Activated CD8-positive, alpha-beta T cell treated with anti-CD3 and anti-CD28 coated beads for 36 hours (primary cell): ENCODE data around the gene NSD2. TPM values are rescaled to one million over a fixed set of nuclear protein-coding genes. Genes with fewer than 3 reads are reported as not detected.

Experiments
- ATAC-seq: fragments of 200-7000 bp; cut with Tn5 transposase; one replicate; pipeline ENCODE4 v1.10.0; 2021; ENCODE audit warnings: mild to moderate bottlenecking, moderate library complexity
- CTCF ChIA-PET: fragments of 350-600 bp; sonication (Branson Sonifier 250); formaldehyde crosslinking; loops from one replicate; lab custom pipeline; 2021; ENCODE audit warnings: antibody characterized with exemption; lab: Charles Lee
- POLR2A ChIA-PET: fragments of 350-600 bp; sonication (Branson Sonifier 250); formaldehyde crosslinking; loops from one replicate; lab custom pipeline; 2021; ENCODE audit warnings: antibody characterized with exemption; lab: Charles Lee
- DNase-seq: peaks from one replicate; pipeline ENCODE4 v3.0.0-alpha.2; 2020
- H3K27ac Mint-ChIP-seq: one replicate; pipeline ENCODE4 v1.8.0; 2021; ENCODE audit warnings: mild to moderate bottlenecking, mixed read lengths
- H3K27me3 Mint-ChIP-seq: one replicate; pipeline ENCODE4 v1.8.0; 2021; ENCODE audit warnings: mixed read lengths
- H3K36me3 Mint-ChIP-seq: one replicate; pipeline ENCODE4 v1.8.0; 2021; ENCODE audit warnings: low read depth, mixed read lengths
- H3K4me1 Mint-ChIP-seq: one replicate; pipeline ENCODE4 v1.8.0; 2021; ENCODE audit warnings: low read depth, mixed read lengths
- H3K4me3 Mint-ChIP-seq: one replicate; pipeline ENCODE4 v1.8.0; 2021; ENCODE audit warnings: mild to moderate bottlenecking, moderate library complexity, mixed read lengths
- H3K9me3 Mint-ChIP-seq: one replicate; pipeline ENCODE4 v1.8.0; 2021; ENCODE audit warnings: mixed read lengths
- intact Hi-C: fragments of 100-400 bp; cut with micrococcal nuclease; formaldehyde crosslinking; loops from one replicate; pipeline ENCODE4 v1.10.0; 2022
- total RNA-seq, 2 experiments: library from RNA; stranded (reverse); gene quantifications; one replicate each; pipeline ENCODE4 v1.2.3, GENCODE V29; 2021
- TF ChIP-seq, protein P1 (sequence below): fragments of 200-600 bp; IDR thresholded peaks from one replicate; pipeline ENCODE4 v1.8.0; 2022; ENCODE audit warnings: antibody characterized with exemption, mild to moderate bottlenecking

NSD2 gene
- total RNA-seq, 2 experiments from 2014 or later, result 219 TPM

GRCh38 chr4:1975880-1976279 is 104.7 kb downstream of the NSD2 start:
- H3K27ac Mint-ChIP-seq, result no peak overlapping the region
- peaks cover 60% of the 10 kb centered on the region for H3K36me3 Mint-ChIP-seq
- CTCF ChIA-PET, result no interaction called here
- TF ChIP-seq, protein P1, sequence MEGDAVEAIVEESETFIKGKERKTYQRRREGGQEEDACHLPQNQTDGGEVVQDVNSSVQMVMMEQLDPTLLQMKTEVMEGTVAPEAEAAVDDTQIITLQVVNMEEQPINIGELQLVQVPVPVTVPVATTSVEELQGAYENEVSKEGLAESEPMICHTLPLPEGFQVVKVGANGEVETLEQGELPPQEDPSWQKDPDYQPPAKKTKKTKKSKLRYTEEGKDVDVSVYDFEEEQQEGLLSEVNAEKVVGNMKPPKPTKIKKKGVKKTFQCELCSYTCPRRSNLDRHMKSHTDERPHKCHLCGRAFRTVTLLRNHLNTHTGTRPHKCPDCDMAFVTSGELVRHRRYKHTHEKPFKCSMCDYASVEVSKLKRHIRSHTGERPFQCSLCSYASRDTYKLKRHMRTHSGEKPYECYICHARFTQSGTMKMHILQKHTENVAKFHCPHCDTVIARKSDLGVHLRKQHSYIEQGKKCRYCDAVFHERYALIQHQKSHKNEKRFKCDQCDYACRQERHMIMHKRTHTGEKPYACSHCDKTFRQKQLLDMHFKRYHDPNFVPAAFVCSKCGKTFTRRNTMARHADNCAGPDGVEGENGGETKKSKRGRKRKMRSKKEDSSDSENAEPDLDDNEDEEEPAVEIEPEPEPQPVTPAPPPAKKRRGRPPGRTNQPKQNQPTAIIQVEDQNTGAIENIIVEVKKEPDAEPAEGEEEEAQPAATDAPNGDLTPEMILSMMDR, result no peak
- no peak for ATAC-seq
- H3K4me3 Mint-ChIP-seq, result no peak overlapping the region
- intact Hi-C loops, result no loop called here
- H3K27me3 Mint-ChIP-seq, result no peaks in the 10 kb centered on the region
- H3K4me1 Mint-ChIP-seq, result no peaks in the 10 kb centered on the region
- no peaks in the 10 kb centered on the region for H3K9me3 Mint-ChIP-seq
- no peak for DNase-seq
- POLR2A ChIA-PET, result interaction anchor here (1.0 kb wide), 1 partner anchor 11 kb away, joined by 3 read pairs; no protein-coding TSS in a partner anchor

DNA sequence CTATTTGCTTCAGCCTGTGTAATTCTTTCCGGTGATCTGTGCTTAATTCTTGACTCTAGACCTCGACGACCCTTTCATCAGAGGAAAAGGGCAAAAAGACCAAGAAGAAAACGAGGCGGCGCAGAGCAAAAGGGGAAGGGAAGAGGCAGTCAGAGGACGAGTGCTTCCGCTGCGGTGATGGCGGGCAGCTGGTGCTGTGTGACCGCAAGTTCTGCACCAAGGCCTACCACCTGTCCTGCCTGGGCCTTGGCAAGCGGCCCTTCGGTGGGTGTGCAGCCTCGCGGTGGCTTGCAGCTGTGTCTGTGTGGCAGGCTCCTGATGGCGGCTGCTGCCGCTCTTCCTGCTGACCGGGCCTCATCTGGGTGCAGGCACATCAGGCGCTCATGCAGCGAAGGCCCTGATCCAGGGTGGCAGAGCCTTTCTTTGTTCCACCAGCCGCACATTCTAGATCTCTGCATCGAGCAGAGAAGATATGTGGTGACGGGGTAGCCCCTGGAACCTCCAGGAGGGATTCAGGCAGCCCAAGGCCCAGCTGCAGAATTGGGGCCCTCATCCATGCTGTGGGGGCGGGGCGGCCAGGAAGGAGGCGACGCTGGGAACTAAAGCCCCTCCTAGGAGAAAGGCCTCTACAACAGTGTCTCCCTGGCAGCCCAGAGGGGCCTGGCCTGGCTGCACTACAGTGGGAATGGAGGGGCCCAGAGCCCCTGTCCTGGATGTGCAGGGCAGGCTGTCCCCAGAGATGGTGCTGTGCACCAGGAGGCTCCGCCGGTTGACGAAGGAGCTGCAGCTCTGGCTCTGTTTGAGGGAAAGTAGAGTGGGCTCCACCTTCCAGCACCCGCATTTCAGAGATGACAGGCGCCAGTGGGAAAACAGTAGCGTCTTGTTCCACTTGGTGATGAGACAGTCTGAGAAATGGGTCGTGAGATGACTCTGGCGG is 105.5 kb downstream of the NSD2 start:
- ChIA-PET CTCF (no interaction called here), POLR2A (interaction anchor here (1.0 kb wide), 1 partner anchor 10 kb away, joined by 3 read pairs; no protein-coding TSS in a partner anchor)
- H3K36me3 Mint-ChIP-seq, result peaks cover 58% of the 10 kb centered on the region
- no peak overlapping the region for H3K4me3 Mint-ChIP-seq
- TF ChIP-seq, protein P1, result no peak
- ATAC-seq (no peak), DNase-seq (no peak)
- intact Hi-C loops, result no loop called here
- H3K9me3 Mint-ChIP-seq, result no peaks in the 10 kb centered on the region
- no peak overlapping the region for H3K27ac Mint-ChIP-seq
- H3K27me3 Mint-ChIP-seq, result no peaks in the 10 kb centered on the region
- no peaks in the 10 kb centered on the region for H3K4me1 Mint-ChIP-seq

DNA sequence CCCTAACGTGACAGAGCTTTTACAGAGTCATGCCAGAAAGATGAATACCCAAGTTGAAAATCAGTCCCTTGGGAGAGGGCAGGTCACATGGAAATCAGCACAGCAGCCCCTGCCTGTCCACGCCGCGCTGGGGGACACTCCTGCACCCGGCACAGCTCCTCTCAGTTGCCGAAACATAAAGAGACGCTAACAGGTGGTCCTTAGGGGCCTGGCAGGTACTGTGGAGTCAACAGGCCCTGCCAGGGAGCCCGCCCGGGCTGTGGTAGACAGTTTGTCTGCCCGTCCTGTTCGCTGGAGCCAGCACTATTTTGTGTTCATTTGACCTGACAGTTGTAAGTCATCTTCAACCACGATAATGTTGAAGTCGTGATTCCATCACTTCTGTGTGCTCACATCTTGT is 107.0 kb downstream of the NSD2 start:
- Mint-ChIP-seq H3K36me3 (peaks cover 54% of the 10 kb centered on the region), H3K9me3 (no peaks in the 10 kb centered on the region), H3K4me3 (no peak overlapping the region), H3K4me1 (no peaks in the 10 kb centered on the region), H3K27me3 (no peaks in the 10 kb centered on the region), H3K27ac (no peak overlapping the region)
- DNase-seq, result no peak
- POLR2A ChIA-PET, result no interaction called here
- intact Hi-C loops, result no loop called here
- CTCF ChIA-PET, result no interaction called here
- ATAC-seq, result no peak
- TF ChIP-seq, protein P1, result no peak

DNA sequence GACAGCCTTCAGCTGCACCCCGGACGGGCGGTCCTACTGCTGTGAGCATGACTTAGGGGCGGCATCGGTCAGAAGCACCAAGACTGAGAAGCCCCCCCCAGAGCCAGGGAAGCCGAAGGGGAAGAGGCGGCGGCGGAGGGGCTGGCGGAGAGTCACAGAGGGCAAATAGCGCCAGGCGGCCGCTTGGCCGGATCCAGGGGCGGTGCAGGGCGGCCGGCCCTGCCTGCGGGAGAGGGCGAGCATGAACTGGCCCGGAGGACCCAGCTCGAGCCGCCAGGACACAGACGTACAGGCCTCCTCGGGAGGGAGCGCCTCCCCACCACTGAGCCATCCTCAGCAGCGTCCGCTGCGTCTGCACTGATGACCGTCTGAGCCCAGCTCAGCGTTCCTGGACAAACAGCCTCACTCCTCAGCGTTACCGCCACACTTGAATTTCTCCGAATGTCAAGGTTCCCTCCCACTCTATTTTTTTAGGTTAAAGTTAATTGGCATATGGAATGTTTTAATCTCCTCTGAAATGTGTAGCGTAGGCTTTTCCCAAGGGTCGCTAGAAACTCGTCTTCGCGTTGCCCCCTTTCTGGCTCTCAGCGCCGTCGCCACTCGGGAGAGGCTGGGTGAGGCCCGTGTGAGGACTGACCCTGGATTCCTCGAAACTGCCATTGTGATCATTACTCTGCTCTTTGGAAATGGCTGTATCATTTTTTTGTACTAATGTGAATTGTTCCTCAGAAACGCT is 107.7 kb downstream of the NSD2 start:
- ChIA-PET POLR2A (interaction anchor here (1.4 kb wide), 1 partner anchor 30 kb away, joined by 3 read pairs; the partner anchor contains the start of gene NELFA), CTCF (no interaction called here)
- Mint-ChIP-seq H3K4me1 (no peaks in the 10 kb centered on the region), H3K4me3 (no peak overlapping the region), H3K27ac (peak overlapping the region; percentile 45), H3K36me3 (peaks cover 50% of the 10 kb centered on the region), H3K27me3 (no peaks in the 10 kb centered on the region), H3K9me3 (no peaks in the 10 kb centered on the region)
- intact Hi-C loops, result no loop called here
- no peak for DNase-seq
- TF ChIP-seq, protein P1, result no peak
- no peak for ATAC-seq
